Bone marrow (tissue), 2 donors: ENCODE measurements around the gene CASP8AP2.
"Not testable (repeated sequence)": the region's sequence is repeated elsewhere in the genome, so short reads cannot be mapped to it uniquely, and the experiment has no call there.

ENCODE experiments used
- DNase-seq, 2 donors: peaks; one replicate each; lab custom pipeline; 2025; lab: John Stamatoyannopoulos, UW

The CASP8AP2 gene

GRCh38 chr6:89888871-89889270 is 59.2 kb downstream of the CASP8AP2 start:
- no peak for DNase-seq

GRCh38 chr6:89890845-89891528 is 61.3 kb downstream of the CASP8AP2 start:
- DNase-seq, result not testable (repeated sequence)

GRCh38 chr6:89892577-89892976 is 62.9 kb downstream of the CASP8AP2 start:
- DNase-seq, result not testable (repeated sequence)

- DNase-seq, result no peak
Measured at GRCh38 chr6:89894169-89894568, 64.5 kb downstream of the CASP8AP2 start, which contains the start of gene GJA10. TSS of gene GJA10 (plus strand) at chr6:89894469. CDS start at chr6:89894469, 0 bp downstream.

GRCh38 chr6:89895276-89895874 is 65.7 kb downstream of the CASP8AP2 start:
- DNase-seq, result no peak

- DNase-seq, result not testable (repeated sequence)
Measured at GRCh38 chr6:89910001-89910901, 80.6 kb downstream of the CASP8AP2 start.

- DNase-seq, result no peak
Measured at GRCh38 chr6:89910902-89911240, 81.2 kb downstream of the CASP8AP2 start.

GRCh38 chr6:89916136-89916920 is 86.6 kb downstream of the CASP8AP2 start:
- no peak for DNase-seq

- no peak for DNase-seq
Measured at GRCh38 chr6:89917216-89917615, 87.5 kb downstream of the CASP8AP2 start.

- no peak for DNase-seq
Measured at GRCh38 chr6:89917801-89918366, 88.2 kb downstream of the CASP8AP2 start.
